Loucy (cell line): ENCODE measurements around the gene IQGAP3.
"Not testable (repeated sequence)": the region's sequence is repeated elsewhere in the genome, so short reads cannot be mapped to it uniquely, and the experiment has no call there.

Experiments
- EZH2phosphoT487 ChIP-seq: fragments of 200-600 bp; IDR thresholded peaks from 2 replicates; pipeline ENCODE4 v1.6.1; 2018; ENCODE audit warnings: antibody characterized with exemption, mild to moderate bottlenecking, moderate library complexity, borderline replicate concordance
- TF ChIP-seq, protein P1 (sequence below): fragments of 200-600 bp; sonication (generic); conservative IDR thresholded peaks from 2 replicates; pipeline ENCODE4 v1.5.1; 2014; ENCODE audit warnings: mild to moderate bottlenecking, antibody characterized with exemption, low read length

DNA sequence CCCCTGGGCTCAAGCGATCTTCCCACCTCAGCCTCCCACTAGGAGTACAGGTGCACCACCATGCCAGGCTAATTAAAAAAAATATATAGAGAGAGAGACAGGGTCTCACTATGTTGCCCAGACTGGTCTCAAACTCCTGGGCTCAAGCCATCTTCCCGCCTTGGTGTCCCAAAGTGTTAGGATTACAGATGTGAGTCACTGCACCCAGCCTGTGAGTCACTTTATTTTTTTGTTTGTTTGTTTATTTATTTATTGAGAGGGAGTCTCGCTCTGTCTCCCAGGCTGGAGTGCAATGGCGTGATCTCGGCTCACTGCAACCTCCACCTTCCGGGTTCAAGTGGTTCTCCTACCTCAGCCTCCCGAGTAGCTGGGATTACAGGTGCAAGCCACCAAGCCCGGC is 15.6 kb upstream of the IQGAP3 start:
- TF ChIP-seq, protein P1, sequence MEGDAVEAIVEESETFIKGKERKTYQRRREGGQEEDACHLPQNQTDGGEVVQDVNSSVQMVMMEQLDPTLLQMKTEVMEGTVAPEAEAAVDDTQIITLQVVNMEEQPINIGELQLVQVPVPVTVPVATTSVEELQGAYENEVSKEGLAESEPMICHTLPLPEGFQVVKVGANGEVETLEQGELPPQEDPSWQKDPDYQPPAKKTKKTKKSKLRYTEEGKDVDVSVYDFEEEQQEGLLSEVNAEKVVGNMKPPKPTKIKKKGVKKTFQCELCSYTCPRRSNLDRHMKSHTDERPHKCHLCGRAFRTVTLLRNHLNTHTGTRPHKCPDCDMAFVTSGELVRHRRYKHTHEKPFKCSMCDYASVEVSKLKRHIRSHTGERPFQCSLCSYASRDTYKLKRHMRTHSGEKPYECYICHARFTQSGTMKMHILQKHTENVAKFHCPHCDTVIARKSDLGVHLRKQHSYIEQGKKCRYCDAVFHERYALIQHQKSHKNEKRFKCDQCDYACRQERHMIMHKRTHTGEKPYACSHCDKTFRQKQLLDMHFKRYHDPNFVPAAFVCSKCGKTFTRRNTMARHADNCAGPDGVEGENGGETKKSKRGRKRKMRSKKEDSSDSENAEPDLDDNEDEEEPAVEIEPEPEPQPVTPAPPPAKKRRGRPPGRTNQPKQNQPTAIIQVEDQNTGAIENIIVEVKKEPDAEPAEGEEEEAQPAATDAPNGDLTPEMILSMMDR, result not testable (repeated sequence)
- not testable (repeated sequence) for TF ChIP-seq EZH2phosphoT487
